Urinary bladder (tissue), 4 donors: ENCODE results near the gene LRRC4C. TPM values are rescaled to one million over a fixed set of nuclear protein-coding genes. Genes with fewer than 3 reads are reported as not detected.

Experiments used
- DNase-seq: peaks from one replicate; pipeline ENCODE4 v3.0.0-alpha.2; 2015; ENCODE audit errors: extremely low spot score
- H3K27ac ChIP-seq: one replicate; pipeline ENCODE4 v1.5.1; 2013; ENCODE audit warnings: low read depth, mild to moderate bottlenecking, moderate library complexity
- H3K36me3 ChIP-seq: one replicate; pipeline ENCODE4 v1.6.1; 2013; ENCODE audit warnings: mild to moderate bottlenecking, moderate library complexity; ENCODE audit not compliant: insufficient read depth
- H3K4me1 ChIP-seq: one replicate; pipeline ENCODE4 v1.6.1; 2013; ENCODE audit warnings: mild to moderate bottlenecking, moderate library complexity; ENCODE audit not compliant: insufficient read depth
- H3K4me3 ChIP-seq: one replicate; pipeline ENCODE4 v1.5.1; 2013; ENCODE audit warnings: low read depth, low read length
- WGBS: extraction: QIAGEN DNeasy Blood & Tissue Kit; methylation state at CpG from one replicate; pipeline ENCODE4 v1.1.7; 2013; 5-methylcytosine and 5-hydroxymethylcytosine counted together
- polyA plus RNA-seq: library from polyadenylated mRNA; stranded (reverse); fragments of 200-250 nt; gene quantifications from one replicate; pipeline ENCODE4 v1.2.3, GENCODE V29; 2013
- total RNA-seq: library from RNA; depleted of rRNA; stranded (reverse); fragments of >200 nt; gene quantifications from one replicate; pipeline ENCODE4 v1.2.3, GENCODE V29; 2014
- donor health status: healthy with polysubstance abuse.
- donor health status: healthy.

LRRC4C gene
- total and polyA plus RNA-seq, 2 donors, result 3.0 to 7.2 TPM

DNA sequence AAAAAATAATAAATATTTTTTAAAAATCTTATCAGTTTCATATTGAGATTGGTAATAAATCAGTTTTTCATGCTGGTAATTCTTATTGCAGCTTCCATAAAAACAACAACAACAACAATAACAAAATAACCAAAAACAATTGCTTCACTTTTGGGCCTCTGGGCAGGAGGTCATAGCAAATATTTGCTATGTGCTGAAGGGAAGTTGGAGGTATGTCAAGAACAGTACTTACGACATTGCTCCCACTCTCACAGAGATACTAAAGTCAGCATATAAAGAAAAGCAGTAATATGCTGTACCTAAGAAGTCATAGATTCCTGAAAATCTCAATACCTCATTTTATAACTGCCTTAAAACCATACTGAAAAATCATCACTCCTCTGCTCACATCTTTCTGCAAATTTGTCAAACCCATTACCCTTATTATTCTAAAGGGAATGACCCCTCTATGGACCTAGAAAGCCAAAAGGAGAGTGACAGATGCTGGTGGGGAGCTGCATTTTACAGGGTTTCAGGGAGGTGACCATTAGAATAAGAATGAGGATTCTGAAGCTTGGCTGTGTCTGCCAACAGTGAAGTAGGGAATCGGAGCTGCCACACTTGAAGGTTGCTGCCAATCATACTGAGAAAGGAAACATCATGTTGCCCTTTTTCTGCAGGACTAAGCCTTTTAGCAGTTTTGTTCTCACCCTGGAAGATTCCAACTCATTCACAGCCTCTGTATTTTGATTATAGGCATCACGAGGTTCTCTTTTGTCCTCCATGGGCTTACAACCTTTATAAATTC is 742.9 kb downstream of the LRRC4C start:
- H3K4me3 ChIP-seq, result no peak overlapping the region
- H3K4me1 ChIP-seq, result no peaks in the 10 kb centered on the region
- no peak for DNase-seq
- no peak overlapping the region for H3K27ac ChIP-seq
- 44% methylated on average over 3 of the region's 3 CpGs for WGBS
- H3K36me3 ChIP-seq, result no peaks in the 10 kb centered on the region

DNA sequence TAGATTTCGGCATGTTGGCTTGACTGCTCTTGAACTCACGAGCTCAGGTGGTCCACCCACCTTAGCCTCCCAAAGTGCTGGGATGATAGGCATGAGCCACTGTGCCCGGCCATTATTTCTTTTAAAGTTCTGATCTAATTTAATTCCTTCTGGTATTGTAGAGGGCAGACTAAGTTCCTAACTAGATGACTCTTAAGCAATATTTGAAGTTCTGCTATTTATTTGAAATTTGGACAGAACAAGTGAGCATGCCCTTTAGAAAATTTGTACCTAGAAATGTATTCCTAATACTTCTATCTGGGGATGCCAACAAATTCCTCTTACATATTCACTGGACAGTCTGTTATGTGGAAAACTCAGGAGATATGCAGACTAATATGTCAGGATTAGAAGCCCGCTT is 746.4 kb downstream of the LRRC4C start:
- Histone ChIP-seq H3K36me3 (no peaks in the 10 kb centered on the region), H3K27ac (no peak overlapping the region), H3K4me1 (no peaks in the 10 kb centered on the region), H3K4me3 (no peak overlapping the region)
- DNase-seq, result no peak
- 87% methylated on average over 4 of the region's 4 CpGs for WGBS

GRCh38 chr11:40701027-40701426 is 758.4 kb downstream of the LRRC4C start:
- Histone ChIP-seq H3K4me1 (no peaks in the 10 kb centered on the region), H3K36me3 (no peaks in the 10 kb centered on the region), H3K27ac (no peak overlapping the region), H3K4me3 (no peak overlapping the region)
- DNase-seq, result no peak
- 64% methylated on average over 2 of the region's 2 CpGs for WGBS

GRCh38 chr11:40689823-40690222 is 769.6 kb downstream of the LRRC4C start:
- DNase-seq, result no peak
- Histone ChIP-seq H3K27ac (no peak overlapping the region), H3K4me1 (no peaks in the 10 kb centered on the region), H3K4me3 (no peak overlapping the region), H3K36me3 (no peaks in the 10 kb centered on the region)
- 85% methylated on average over 3 of the region's 3 CpGs for WGBS

GRCh38 chr11:40688369-40688768 is 771.1 kb downstream of the LRRC4C start:
- 67% methylated on average over 4 of the region's 4 CpGs for WGBS
- no peaks in the 10 kb centered on the region for H3K36me3 ChIP-seq
- H3K4me1 ChIP-seq, result no peaks in the 10 kb centered on the region
- H3K27ac ChIP-seq, result no peak overlapping the region
- DNase-seq, result no peak
- no peak overlapping the region for H3K4me3 ChIP-seq

DNA sequence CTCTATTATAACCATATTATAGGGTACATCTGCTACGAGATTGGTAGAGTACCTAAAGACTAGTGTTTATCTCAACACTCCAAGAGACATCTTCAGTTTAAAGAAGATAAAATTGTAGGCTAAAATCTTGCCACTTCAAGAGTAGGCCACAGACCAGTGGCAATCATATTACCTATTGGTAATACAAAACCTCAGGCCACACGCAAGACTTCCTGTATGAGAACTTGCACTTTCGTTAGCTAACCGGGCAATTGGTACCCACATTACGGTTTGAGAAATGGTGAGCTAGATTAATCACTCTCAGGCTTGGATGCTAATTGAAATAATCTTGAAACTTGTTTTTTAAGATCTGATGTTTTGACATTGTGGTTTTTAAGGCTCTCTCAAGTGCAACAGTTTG is 772.7 kb downstream of the LRRC4C start:
- Histone ChIP-seq H3K4me1 (no peaks in the 10 kb centered on the region), H3K27ac (no peak overlapping the region), H3K4me3 (no peak overlapping the region), H3K36me3 (no peaks in the 10 kb centered on the region)
- WGBS, result 81% methylated on average over 5 of the region's 5 CpGs
- DNase-seq, result no peak

GRCh38 chr11:40683010-40683409 is 776.4 kb downstream of the LRRC4C start:
- no peaks in the 10 kb centered on the region for H3K36me3 ChIP-seq
- DNase-seq, result no peak
- 86% methylated on average over 7 of the region's 7 CpGs for WGBS
- no peak overlapping the region for H3K4me3 ChIP-seq
- H3K4me1 ChIP-seq, result no peaks in the 10 kb centered on the region
- H3K27ac ChIP-seq, result no peak overlapping the region

DNA sequence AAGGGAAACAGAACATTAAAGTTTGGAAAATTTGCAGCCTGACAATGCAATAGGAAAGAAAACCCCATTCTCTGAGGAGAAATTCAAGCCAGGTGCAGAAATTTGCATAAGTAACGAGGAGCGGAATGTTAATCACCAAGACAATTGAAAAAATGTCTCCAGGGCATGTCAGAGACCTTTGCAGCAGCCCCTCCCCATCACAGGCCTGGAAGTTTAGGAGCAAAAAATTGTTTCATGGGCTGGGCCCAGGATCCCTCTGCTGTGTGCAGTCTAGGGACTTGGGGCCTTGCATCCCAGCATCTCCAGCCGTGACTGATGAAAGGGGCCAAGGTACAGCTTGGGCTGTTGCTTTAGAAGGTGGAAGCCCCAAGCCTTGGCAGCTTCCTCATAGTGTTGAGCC is 780.2 kb downstream of the LRRC4C start:
- WGBS, result 81% methylated on average over 3 of the region's 3 CpGs
- DNase-seq, result no peak
- no peak overlapping the region for H3K27ac ChIP-seq

GRCh38 chr11:40647295-40647694 is 812.2 kb downstream of the LRRC4C start:
- Histone ChIP-seq H3K4me3 (no peak overlapping the region), H3K27ac (no peak overlapping the region), H3K4me1 (no peaks in the 10 kb centered on the region), H3K36me3 (no peaks in the 10 kb centered on the region)
- no peak for DNase-seq
- WGBS, result 97% methylated on average over 2 of the region's 2 CpGs

More for the DNA sequence above, 780.2 kb downstream of the LRRC4C start:
- Histone ChIP-seq H3K4me3 (no peak overlapping the region), H3K4me1 (no peaks in the 10 kb centered on the region), H3K36me3 (no peaks in the 10 kb centered on the region)

DNA sequence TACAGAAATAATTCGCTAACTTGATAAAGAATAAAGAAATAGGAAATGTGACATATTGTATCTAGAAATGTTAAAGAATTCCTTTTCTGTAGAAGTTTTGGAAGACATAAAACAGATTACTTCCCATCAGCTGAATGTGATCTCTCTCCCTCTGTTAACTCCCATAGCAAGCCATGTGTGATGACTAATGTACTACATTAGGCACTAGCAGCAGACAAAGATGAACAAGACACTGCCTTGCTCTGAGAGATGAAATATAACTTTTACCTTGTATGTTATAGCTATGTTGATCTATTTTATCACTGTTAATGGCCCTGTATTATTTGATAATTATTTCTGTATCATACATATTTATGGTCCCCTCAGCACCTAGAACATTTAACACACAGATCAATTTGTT is 817.2 kb downstream of the LRRC4C start:
- WGBS, result 68% methylated on average over 1 of the region's 1 CpG
- Histone ChIP-seq H3K4me3 (no peak overlapping the region), H3K27ac (no peak overlapping the region), H3K36me3 (no peaks in the 10 kb centered on the region), H3K4me1 (no peaks in the 10 kb centered on the region)
- DNase-seq, result no peak

DNA sequence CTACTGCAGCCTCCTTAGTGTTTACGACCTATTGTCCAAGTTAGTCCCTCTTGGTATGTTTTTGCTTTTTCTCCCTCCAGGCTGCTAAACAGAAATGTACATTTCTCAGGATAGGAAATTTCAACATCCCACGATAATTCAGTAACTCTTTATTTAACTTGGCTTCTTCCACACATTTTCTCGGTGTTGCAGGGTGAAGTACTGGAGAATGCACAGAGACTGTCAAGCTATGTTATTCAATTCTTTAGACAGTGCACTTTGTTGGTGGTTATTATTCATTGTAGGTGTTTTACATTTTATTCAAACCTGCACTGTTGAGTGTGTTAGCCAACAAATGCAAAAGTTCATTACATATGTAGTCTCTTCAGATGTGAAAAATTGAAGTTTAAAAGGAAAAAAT is 839.8 kb downstream of the LRRC4C start:
- H3K36me3 ChIP-seq, result no peaks in the 10 kb centered on the region
- 79% methylated on average over 3 of the region's 3 CpGs for whole genome bisulfite sequencing
- no peaks in the 10 kb centered on the region for H3K4me1 ChIP-seq
- H3K4me3 ChIP-seq, result no peak overlapping the region
- DNase-seq, result no peak
- no peak overlapping the region for H3K27ac ChIP-seq

DNA sequence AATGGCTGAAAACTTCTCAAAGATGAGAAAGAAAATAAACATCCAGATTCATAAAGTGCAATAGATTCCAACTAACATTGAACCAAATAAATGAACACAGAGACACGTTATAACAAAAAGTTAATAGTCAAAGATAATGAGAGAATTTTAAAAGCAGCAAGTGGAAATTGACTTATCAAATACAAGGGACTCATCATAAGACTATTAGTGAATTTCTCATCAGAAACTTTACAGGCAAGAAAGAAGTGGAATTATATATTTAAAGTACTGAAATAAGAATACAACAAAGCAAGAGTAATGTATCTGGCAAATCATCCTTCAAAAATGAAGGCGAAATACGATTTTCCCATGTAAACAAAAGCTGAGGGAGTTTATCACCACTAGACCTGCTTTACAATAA is 852.7 kb downstream of the LRRC4C start:
- Histone ChIP-seq H3K4me3 (no peak overlapping the region), H3K4me1 (no peaks in the 10 kb centered on the region), H3K27ac (no peak overlapping the region), H3K36me3 (no peaks in the 10 kb centered on the region)
- 83% methylated on average over 3 of the region's 3 CpGs for WGBS
- DNase-seq, result no peak

DNA sequence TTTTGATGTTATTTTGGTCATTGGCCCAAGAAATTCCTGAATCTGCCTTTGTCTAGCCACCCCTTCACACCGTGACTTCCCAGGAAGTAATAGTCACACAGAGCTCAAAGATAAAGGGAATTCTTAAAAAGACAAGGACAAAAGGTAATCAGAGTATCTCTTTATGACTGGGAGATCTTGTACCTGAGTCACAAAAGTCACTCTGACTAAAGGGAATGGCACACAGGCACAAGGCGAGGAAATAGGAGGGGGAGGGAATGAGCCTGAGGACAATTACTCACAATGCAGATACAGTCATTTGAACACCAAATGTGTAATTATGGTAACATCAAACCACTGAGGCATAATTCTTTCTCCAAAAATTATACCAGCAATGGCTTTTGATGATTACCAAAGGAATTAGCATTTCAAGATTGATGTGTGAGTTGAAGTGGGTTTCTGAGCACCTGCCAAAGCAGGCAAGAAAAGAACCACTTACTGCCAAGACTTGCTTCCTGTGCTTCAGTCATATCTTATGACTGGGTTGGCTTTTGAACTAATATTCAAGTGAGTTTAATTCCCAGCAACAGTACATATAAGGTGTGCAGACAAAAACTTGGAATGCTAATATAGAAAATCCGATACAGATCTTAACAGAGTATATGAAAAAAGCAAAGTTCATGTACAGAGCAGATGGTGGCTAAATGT is 856.4 kb downstream of the LRRC4C start:
- H3K4me1 ChIP-seq, result no peaks in the 10 kb centered on the region
- no peak for DNase-seq
- H3K4me3 ChIP-seq, result no peak overlapping the region
- no peak overlapping the region for H3K27ac ChIP-seq
- 71% methylated on average over 3 of the region's 3 CpGs for WGBS
- H3K36me3 ChIP-seq, result no peaks in the 10 kb centered on the region

GRCh38 chr11:40597546-40598113 is 861.8 kb downstream of the LRRC4C start:
- no peaks in the 10 kb centered on the region for H3K36me3 ChIP-seq
- no peak overlapping the region for H3K4me3 ChIP-seq
- H3K27ac ChIP-seq, result no peak overlapping the region
- no peaks in the 10 kb centered on the region for H3K4me1 ChIP-seq
- no peak for DNase-seq
- WGBS, result 43% methylated on average over 5 of the region's 5 CpGs
